IPS-11a (cell line): ENCODE measurements around the gene EPHA3.

Experiments used
- H3K4me3 ChIP-seq: one replicate; pipeline ENCODE4 v1.5.1; 2013; ENCODE audit warnings: low read depth, low read length, control low read depth

Gene EPHA3

DNA sequence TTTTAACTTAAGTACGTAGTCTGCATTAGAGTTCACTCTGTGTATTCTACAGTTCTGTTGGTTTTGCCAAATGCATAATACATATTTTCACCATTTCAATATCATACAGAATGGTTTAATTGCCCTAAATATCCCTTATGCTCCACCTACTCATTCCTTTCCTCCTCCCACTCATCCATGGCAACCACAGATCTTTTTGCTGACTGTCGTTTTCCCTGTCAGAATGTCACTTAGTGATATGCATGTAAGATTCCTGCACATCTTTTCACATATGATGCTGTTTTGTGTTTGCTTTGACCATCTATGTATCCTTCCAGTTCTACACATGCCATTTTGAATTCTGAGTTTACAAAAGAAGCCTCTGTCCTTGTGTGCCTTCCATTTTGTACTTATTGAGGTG, 36.7 kb downstream of the EPHA3 start:
- no peak overlapping the region for H3K4me3 ChIP-seq

GRCh38 chr3:89145995-89146394, 38.6 kb downstream of the EPHA3 start:
- no peak overlapping the region for H3K4me3 ChIP-seq

GRCh38 chr3:89154416-89154815, 47.0 kb downstream of the EPHA3 start:
- no peak overlapping the region for H3K4me3 ChIP-seq

GRCh38 chr3:89155811-89156210, 48.4 kb downstream of the EPHA3 start:
- no peak overlapping the region for H3K4me3 ChIP-seq

GRCh38 chr3:89157575-89157974, 50.2 kb downstream of the EPHA3 start:
- H3K4me3 ChIP-seq, result no peak overlapping the region

DNA sequence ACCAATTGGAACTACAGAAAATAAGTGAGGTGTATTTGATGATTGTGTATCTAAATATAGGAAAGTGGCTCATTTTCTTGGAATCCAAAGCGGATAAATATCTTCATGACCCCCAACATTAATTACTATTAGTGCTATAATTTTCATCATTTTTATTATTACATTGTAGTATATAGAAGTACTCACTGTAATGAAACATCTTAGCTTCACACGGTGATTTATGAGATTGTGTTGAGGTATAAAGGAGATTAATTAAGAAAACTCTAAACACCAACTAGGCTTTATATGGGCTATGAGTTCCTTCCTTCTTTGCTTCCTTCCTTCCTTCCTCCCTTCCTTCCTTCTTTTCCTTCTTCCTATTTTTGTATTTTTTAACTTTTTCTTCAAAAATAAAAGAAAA, 52.2 kb downstream of the EPHA3 start:
- no peak overlapping the region for H3K4me3 ChIP-seq

- H3K4me3 ChIP-seq, result no peak overlapping the region
These were observed 57.4 kb downstream of the EPHA3 start for GRCh38 chr3:89164774-89165173.

- H3K4me3 ChIP-seq, result no peak overlapping the region
These were observed 58.3 kb downstream of the EPHA3 start for GRCh38 chr3:89165636-89166263.

DNA sequence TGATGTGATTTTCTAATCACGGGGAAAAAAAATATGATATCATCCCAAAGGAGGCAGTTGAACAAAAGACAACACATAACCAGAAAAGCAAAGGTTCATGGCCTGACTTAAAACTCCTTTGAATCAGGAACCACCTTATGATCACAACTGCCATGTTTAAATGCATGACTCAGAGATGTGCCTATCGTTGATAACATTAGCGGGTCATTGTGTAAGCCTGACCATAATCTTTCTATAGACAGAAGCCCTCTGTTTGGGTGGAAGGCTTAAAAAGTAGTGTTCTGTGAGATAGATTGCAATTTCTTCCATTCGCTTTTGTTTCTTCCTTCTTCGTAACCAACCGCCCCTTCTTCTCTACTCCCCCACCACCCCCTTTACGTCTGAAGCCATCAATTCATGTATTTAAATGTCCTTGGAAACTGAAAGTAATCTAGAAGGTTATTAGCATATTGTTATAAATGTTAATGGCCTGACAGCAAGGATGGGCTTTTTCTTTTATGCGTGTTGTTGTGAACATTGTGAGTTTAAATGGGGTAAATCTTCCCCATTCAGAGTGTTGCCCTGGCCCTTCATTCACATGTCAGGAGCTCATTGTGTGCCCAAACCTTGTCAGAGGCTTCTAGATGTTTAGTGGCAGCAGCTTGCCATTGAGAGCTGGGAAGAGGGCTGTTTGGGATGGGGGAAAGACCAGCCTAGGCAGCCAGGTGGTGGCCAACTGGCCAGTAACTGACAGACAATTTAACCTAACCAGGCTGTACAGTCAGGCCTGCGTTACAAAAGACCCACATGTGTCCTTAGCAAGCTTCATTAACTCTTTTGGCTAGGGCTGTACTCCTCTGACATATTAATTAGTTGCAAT, 64.5 kb downstream of the EPHA3 start:
- no peak overlapping the region for H3K4me3 ChIP-seq

GRCh38 chr3:89173546-89173945, 66.1 kb downstream of the EPHA3 start:
- no peak overlapping the region for H3K4me3 ChIP-seq

DNA sequence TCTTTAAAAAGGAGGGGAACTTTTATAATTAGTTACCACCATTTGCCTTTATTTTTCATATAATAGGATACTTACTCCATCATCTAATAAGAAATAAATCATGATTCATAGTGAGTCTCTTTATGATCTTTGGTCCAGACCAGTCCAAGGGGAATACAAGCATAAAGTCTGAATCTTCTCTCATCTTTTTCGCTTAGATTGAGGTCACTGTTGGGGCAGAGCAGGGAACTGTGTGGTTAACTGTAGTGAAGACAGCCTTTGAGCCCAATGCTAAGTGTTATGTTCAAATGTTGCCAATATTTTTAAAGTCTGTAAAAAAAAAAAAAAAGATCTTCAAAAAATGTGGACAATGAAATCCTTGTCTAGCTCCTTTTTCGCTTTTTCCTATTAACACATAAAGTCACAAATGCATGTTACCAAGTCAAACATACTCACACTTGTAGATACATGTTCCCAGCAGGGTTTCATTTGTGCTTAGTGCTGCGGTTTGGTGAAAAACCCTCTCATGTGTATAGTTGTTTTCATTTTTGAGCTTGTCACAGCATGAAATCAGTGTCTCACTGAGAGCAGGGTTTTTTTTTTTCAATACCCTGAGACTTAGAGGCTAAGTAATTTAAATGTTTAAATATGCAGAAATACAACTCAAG, 72.1 kb downstream of the EPHA3 start:
- H3K4me3 ChIP-seq, result no peak overlapping the region

GRCh38 chr3:89180334-89180733, 72.9 kb downstream of the EPHA3 start:
- H3K4me3 ChIP-seq, result no peak overlapping the region

- H3K4me3 ChIP-seq, result no peak overlapping the region
These were observed 74.6 kb downstream of the EPHA3 start for GRCh38 chr3:89182056-89182455.

- H3K4me3 ChIP-seq, result no peak overlapping the region
These were observed 77.0 kb downstream of the EPHA3 start for GRCh38 chr3:89184151-89184995.

DNA sequence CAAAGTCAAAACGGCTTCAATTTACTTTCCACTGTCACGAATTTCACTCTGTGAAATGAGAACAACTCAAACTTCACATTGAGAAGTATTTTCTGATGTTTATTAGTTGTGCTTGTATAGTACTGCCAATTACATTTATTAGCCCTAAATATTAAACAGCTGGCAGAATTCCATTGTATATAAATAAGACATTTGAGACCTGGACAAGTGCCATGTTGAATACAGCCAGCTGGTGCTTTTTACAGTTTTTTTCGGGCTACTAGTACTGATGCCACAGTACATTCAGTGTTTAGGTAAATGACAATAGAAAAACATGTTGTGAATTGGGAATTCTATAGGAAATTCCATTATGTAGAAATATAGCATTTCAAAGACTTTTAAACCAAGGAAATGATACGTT, 79.0 kb downstream of the EPHA3 start:
- no peak overlapping the region for H3K4me3 ChIP-seq

DNA sequence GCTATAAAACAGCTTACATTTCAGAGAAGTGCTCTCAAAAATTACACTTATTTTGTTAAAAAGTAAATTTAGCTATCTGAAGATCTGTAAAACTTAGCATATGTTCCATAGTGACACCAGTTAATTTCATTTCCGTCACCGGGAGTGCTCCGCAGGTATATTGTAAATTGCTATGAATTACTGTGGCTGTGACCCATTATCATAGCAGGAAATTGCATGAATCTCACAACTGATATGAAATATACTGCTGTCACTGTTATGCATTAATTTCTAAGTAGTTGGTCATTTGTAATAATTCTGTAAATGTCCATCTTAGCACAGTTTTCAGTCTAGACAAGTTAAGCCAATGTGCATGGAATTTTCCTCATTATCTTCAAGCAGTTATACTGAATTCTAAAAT, 91.2 kb downstream of the EPHA3 start:
- H3K4me3 ChIP-seq, result no peak overlapping the region

GRCh38 chr3:89212619-89213018, 105.2 kb downstream of the EPHA3 start:
- H3K4me3 ChIP-seq, result no peak overlapping the region

GRCh38 chr3:89216016-89216739, 108.8 kb downstream of the EPHA3 start:
- no peak overlapping the region for H3K4me3 ChIP-seq

- no peak overlapping the region for H3K4me3 ChIP-seq
These were observed 109.8 kb downstream of the EPHA3 start for GRCh38 chr3:89217148-89217685.

- no peak overlapping the region for H3K4me3 ChIP-seq
These were observed 114.5 kb downstream of the EPHA3 start for GRCh38 chr3:89221924-89222323.
